Hindlimb muscle (tissue), 1 donor: ENCODE measurements around the gene DBET. TPM values are rescaled to one million over a fixed set of nuclear protein-coding genes. Genes with fewer than 3 reads are reported as not detected.
"Not testable (repeated sequence)": the region's sequence is repeated elsewhere in the genome, so short reads cannot be mapped to it uniquely, and the experiment has no call there.

Experiments
- DNase-seq: peaks from one replicate; pipeline ENCODE4 v3.0.0-alpha.2; 2013
- polyA plus RNA-seq: library from polyadenylated mRNA; unstranded; fragments of 120-200 nt; gene quantifications from one replicate; pipeline ENCODE4 v1.2.1, GENCODE V29; 2013; ENCODE audit not compliant: insufficient read length

DBET gene
- not detected for polyA plus RNA-seq

DNA sequence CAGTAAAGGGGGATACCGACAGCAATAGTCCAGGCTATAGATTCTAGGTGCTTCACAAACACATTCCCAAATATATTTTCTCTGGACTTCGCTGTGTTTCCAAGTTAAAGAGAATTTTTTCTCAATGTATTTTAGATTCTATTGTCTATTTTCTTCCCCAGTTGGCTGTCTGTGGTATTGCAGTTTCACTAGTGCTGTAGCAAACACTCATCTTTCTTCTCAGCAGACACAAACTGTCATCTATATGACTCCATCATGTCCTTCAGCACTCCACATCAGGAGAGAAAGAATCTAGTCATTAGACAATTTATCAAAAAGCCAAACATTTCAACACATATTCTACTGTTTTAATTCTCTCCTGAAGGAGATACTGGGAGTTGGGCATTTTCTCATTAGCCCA is at the start of gene DBET:
Gene DBET, plus strand, starts transcription at position 161 of the 400 bp plus-strand sequence.
- DNase-seq, result not testable (repeated sequence)

- no peak for DNase-seq
Observed at GRCh38 chr4:190014771-190015537, 49.3 kb upstream of the DBET start.

DNA sequence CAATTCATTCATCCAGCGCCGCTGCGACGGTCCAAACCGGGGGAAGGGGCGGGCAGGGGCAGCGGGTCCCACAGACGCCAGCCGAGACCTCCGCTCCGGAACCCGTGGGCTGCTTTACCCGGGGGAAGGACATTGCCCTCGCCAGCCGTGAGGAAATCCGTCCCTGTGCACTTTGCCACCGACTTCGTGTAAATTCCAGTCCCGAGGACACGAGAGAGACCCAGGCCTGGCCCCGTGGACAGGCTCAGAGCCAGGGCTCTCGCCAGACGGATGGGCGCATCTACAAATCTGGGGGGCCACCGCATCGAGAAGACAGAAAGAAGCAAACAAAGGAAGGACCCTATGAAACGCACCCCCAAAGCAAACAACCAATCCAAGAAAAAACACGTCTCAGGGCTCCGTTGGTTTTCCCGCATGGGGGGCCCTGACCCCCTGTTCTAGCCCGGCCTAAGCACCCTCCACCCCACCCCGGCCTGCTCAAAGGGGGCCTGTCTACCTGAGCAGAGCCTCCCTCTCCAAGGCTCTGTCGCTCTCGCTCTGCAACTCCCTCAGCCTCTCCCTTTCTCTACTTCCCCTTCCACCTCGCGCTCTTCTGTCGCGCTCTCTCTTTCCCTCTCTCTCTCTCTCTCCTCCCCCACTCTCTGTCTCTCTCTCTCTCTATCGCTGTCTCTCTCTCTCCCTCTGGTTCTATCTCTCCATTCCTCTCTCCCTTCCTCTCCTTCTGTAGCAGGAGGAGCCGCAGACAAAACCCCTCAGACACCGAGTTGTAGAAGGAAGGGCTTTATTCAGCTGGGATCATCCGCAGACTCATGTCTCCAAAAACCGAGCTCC is 48.5 kb upstream of the DBET start:
- DNase-seq, result no peak

- DNase-seq, result no peak
Observed at GRCh38 chr4:190016369-190017289, 47.7 kb upstream of the DBET start.

- DNase-seq, result no peak
Observed at GRCh38 chr4:190017357-190018200, 46.7 kb upstream of the DBET start.

DNA sequence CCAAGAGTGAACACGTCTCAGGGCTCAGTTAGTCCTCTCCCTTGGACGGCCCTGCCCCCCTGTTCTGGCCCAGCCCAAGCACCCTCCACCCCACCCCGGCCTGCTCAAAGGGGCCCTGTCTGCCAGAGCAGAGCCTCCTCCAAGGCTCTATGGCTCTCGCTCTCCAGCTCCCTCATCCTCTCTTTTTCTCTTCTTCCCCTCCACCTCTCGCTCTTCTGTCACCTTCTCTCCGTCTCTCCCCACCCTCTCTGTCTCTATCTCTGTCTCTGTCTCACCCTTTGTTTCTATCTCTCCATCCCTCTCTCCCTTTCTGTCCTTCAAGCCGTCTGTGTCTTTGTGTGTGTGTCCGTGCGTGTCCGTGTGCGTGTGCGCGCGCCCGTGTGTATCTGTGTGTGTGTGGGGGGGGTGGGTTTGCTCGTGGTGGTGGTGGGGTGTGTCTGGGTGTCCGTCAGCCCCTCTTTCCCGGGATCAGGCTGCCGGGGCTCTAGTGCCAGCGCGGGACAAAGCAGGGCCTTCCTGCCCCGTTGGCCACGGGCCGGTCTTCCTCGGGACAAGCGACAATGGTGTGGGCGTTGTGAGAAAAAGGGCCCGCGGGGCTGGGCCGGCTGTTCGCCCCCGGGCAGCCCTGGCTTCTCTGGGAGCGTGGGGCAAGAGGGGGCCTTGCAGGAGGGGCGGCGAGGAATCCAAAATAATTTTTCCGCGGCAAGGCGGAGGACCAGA is 45.9 kb upstream of the DBET start:
- DNase-seq, result no peak

DNA sequence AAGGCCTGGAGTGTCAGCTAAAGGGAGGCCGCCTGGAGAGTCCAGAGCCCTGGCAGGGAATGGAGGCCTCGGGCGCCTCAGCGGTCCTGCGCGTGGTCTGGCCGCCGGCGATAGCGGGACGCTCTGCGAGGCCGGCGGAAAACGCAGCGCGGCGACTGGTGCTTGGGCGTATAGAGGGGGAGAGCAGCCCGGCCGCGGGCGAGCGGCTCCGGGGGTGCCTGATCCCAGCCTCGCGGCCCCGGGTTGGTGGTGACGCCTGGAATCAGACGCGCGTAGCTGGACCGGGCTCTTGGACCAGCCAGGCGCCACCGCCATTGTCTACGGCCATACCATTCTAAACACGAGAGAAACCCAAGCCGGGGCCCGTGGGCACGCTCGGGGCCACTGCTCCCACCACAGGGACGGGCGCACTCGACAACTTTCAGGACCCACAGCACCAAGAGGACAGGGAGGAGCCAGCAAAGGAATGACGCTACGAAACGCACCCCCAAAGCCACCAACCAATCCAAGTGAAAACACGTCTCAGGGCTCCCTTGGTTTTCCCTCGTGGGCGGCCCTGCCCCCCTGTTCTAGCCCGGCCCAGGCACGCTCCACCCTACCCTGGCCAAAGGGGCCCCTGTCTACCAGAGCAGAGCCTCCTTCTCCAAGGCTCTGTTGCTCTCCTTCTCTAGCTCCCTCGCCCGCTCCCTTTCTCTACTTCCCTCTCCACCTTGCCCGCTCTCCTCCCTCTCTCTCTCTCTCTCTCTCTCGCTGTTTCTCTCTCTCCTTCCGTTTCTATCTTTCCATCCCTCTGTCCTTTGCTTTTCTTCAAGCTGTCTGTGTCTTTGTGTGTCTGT is 45.1 kb upstream of the DBET start:
- no peak for DNase-seq

DNA sequence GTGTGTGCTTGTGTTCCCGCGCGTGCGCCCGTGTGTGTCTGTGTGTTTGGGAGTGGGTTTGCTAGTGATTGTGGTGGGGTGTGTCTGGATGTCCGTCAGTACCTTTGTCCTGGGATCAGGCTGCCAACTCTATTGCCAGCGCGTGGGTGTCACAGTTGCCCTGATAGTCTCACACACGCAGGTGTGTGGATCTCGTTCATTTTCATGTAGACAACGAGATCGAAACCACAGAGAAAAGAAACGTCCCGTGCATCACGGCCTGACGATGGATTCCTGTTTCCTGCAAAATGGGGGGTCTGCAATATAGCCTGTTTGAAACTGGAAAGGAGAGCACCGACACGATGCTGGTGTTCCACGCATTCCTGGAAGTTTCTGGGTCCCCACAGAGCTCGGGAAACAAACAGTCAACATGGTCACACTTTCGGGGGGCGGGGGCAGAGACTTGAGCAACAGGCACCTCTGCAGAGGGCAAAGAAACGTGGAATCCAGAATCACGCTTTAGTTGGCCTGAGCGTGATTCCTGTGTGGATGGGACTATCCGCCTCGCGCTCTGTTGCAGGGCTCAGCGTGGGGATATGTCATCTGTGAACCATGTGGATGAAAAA is 44.3 kb upstream of the DBET start:
- DNase-seq, result not testable (repeated sequence)

DNA sequence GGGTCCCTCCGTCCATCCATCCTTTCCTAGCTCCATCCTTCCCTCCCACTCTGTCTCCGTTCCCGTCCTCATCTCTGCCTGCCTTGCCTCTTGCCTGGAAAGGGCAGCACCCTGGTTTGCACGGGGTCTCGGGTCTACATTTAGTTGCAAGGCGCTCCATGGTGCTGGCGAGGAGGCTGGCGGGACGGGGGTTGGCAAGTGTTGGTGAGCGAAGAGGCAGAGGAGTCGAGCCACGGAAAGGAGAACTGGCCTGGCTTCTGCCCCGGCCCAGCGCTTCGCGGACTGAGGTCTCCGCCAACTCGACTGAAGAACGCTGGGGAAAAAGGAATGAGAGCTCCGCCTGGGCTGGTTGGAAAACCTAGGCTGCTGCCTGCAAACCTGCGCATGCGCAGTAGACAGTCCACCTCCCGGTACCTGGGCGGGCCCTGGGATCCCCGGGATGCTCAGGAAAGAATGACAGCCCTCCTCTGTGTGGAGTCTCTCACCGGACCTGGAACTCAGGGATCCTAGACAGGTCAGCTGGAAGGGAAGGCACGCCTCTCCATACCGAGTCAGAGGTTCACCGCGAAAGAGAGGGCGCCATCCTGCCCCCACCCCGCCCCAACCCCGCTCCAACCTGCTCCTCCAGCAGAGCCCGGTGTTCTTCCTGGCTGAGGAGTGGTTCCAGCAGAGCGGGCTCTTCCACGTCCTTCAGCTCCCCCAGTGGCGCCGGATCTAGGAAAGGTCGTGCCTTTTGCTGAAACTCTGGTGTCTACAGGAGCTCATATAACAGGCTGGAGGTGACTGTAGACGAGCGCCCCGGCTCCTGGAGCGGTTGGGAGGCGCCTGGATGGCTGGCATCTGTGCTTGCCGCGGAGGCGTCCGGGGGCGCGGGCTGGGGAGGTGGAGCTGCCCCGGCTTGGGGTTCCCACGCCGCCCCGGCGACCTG is 43.2 kb upstream of the DBET start:
- peak; percentile 26 for DNase-seq

DNA sequence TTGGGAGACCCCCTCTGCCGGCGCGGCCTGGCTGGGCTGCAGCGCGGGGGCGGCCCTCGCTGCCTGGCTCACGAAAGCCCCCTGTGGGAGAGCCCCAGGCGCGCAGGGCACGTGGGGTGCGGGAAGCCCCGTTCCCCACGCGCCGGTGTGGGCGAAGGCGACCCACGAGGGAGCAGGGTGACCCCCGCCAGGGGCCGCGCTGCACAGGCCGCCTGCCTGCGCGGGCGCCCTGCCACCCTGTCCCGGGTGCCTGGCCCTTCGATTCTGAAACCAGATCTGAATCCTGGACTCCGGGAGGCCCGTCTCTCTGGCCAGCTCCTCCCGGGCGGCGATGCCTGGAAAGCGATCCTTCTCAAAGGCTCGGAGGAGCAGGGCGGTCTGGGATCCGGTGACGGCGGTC is 42.3 kb upstream of the DBET start:
- not testable (repeated sequence) for DNase-seq

DNA sequence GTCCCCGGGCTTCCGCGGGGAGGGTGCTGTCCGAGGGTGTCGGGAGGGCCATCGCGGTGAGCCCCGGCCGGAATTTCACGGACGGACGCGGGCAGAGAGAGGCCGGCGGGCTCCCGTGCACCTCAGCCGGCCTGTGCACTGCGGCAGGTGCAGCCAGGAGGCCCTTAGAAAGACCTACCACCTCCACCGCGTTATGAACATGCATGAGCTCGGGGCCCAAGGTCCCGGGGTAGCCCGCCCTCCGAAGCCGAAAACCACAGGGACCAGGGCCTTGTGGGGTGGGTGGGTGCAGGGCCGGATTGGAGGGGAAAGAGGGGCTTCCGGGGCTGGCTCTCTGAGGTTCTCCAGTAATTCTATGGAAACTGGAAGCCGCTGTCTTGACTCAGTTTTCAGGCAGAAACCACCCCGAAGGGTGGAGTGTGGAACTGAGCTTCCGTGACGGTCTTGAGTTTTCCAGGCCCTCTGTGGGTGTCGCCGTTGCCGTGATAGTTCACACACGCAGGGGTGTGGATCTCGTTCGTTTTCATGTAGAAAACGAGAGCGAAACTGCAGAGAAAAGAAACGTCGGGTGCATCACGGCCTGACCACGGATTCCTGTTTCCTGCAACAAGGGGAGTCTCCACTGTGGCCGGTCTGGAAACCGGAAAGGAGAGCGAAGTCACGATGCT is 41.6 kb upstream of the DBET start:
- not testable (repeated sequence) for DNase-seq

DNA sequence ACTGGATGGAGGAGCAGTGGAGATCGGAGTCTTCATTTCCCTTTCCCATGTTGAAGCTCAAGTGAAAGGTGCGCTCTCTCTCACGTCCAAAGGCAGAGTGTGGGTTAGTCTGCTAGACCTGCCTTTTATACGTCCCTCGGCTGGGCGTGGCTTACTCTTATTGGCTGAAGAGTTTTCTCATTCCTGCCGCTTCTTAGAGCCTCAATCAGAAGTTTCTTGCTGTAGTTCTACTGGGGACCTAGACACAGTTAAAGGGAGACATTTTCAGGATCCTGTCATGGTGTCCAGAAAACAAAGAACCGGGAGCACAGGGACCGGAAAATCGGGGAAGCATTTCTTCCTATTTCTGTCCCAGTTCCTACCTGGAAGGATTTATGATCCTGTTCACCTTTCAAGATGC is 37.1 kb upstream of the DBET start, which contains the start of gene FRG2:
Gene FRG2, minus strand, starts transcription at position 101 of the 400 bp plus-strand sequence. Its CDS starts 52 bp downstream, at position 49.
- DNase-seq, result not testable (repeated sequence)

DNA sequence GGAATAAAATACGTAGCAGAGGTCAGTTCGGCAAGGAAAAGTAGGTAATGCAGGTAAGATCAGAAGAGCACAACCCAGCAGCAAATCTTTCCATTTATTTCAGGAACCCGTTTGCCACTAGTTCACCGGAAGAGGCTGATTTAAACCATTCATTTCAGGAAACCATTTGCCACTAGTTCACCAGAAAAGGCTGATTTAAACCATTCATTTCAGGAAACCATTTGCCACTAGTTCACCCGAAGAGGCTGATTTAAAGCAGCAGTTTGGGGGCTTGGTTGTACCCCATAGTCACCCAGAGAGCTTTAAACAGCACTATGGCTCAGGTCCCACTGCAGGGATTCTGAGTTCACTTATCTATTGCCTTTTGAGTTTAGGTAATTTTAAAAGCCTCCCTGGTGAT is 33.0 kb upstream of the DBET start:
- not testable (repeated sequence) for DNase-seq

- not testable (repeated sequence) for DNase-seq
Observed at GRCh38 chr4:190037704-190038388, 26.5 kb upstream of the DBET start.

DNA sequence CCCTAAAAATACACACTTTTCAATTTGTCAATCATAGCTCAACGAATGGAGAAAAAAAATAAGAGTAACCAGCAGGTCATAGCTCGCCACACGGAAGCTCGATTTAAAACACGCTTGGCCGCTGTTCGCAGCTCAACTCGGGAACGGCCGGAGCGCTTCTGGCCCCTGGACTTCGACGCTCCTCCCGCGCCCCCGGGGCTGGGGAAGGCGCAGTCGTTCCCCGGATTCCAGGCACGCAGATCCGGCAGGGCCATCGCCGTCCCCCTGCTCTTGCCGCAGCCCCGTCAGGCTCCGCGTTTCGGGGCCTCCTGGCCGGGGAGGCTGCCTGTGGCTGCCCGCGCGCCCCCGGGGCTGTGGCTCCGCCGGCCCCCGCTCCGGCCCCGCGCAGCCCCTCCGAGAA is 23.4 kb upstream of the DBET start:
- DNase-seq, result not testable (repeated sequence)

GRCh38 chr4:190047627-190048026 is 16.7 kb upstream of the DBET start:
- not testable (repeated sequence) for DNase-seq
